Cerebellar nuclear complex (tissue), 1 donor: Measurements from ENCODE around the gene IGBP1.
"Not testable (repeated sequence)": the region's sequence is repeated elsewhere in the genome, so short reads cannot be mapped to it uniquely, and the experiment has no call there.

Source experiments
- DNase-seq, 2 experiments: peaks; one replicate each; lab custom pipeline; 2025; lab: John Stamatoyannopoulos, UW

Gene IGBP1

GRCh38 chrX:70168238-70169188 is 35.3 kb downstream of the IGBP1 start:
- DNase-seq: no peak

GRCh38 chrX:70169281-70169680 is 36.0 kb downstream of the IGBP1 start:
- no peak for DNase-seq

- DNase-seq: no peak
Measured at GRCh38 chrX:70171624-70172023, 38.4 kb downstream of the IGBP1 start.

- no peak for DNase-seq
Measured at GRCh38 chrX:70172221-70172620, 39.0 kb downstream of the IGBP1 start.

GRCh38 chrX:70172964-70173363 is 39.7 kb downstream of the IGBP1 start:
- no peak for DNase-seq

- no peak for DNase-seq
Measured at GRCh38 chrX:70174754-70175153, 41.5 kb downstream of the IGBP1 start.

- no peak for DNase-seq
Measured at GRCh38 chrX:70175338-70175737, 42.1 kb downstream of the IGBP1 start.

GRCh38 chrX:70176938-70177533 is 43.8 kb downstream of the IGBP1 start, which contains the start of gene DGAT2L6:
TSS of gene DGAT2L6 (plus strand) at chrX:70177483. CDS start at chrX:70177583, 100 bp downstream.
- no peak for DNase-seq

GRCh38 chrX:70183091-70183490 is 49.8 kb downstream of the IGBP1 start:
- no peak for DNase-seq

- DNase-seq: no peak
Measured at GRCh38 chrX:70190225-70190624, 57.0 kb downstream of the IGBP1 start.

GRCh38 chrX:70196961-70197720 is 63.9 kb downstream of the IGBP1 start:
- DNase-seq: no peak

- DNase-seq: no peak
Measured at GRCh38 chrX:70201732-70202131, 68.5 kb downstream of the IGBP1 start.

GRCh38 chrX:70208479-70208878 is 75.2 kb downstream of the IGBP1 start:
- DNase-seq: no peak

GRCh38 chrX:70209570-70209969 is 76.3 kb downstream of the IGBP1 start:
- not testable (repeated sequence) for DNase-seq
